ENCODE results near the gene NANOGP8.

The NANOGP8 gene

DNA sequence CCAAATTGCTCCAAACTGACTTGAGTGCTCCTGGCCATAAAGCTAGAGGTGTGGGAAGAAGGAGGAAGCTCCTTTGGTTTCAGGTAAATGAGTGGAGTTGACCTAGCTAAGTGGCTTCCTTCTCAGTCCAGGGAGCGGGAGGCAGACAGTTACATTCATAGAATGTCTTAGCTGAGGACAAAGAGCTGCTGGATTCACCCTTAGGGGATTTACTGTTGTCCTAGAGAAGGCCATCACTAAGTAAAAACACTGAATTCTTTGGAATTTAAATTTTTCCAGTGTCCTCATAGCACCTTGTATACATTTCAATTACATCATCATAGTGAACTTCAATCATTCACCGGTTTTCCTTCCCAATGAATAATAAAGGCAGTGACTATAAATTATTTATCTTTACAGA lies 27.3 kb upstream of the NANOGP8 start:
- POLR2A ChIA-PET (ENCODE audit: low non-redundant PET) = no interaction called here
- no peak for DNase-seq (ENCODE audit: low spot score)
- TF ChIP-seq, protein P1, sequence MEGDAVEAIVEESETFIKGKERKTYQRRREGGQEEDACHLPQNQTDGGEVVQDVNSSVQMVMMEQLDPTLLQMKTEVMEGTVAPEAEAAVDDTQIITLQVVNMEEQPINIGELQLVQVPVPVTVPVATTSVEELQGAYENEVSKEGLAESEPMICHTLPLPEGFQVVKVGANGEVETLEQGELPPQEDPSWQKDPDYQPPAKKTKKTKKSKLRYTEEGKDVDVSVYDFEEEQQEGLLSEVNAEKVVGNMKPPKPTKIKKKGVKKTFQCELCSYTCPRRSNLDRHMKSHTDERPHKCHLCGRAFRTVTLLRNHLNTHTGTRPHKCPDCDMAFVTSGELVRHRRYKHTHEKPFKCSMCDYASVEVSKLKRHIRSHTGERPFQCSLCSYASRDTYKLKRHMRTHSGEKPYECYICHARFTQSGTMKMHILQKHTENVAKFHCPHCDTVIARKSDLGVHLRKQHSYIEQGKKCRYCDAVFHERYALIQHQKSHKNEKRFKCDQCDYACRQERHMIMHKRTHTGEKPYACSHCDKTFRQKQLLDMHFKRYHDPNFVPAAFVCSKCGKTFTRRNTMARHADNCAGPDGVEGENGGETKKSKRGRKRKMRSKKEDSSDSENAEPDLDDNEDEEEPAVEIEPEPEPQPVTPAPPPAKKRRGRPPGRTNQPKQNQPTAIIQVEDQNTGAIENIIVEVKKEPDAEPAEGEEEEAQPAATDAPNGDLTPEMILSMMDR (conservative IDR thresholded peaks at IDR 0.05; ENCODE audit: low read depth) = no peak
- no peak overlapping the region for H3K27ac ChIP-seq
- CTCF ChIA-PET = no interaction called here

DNA sequence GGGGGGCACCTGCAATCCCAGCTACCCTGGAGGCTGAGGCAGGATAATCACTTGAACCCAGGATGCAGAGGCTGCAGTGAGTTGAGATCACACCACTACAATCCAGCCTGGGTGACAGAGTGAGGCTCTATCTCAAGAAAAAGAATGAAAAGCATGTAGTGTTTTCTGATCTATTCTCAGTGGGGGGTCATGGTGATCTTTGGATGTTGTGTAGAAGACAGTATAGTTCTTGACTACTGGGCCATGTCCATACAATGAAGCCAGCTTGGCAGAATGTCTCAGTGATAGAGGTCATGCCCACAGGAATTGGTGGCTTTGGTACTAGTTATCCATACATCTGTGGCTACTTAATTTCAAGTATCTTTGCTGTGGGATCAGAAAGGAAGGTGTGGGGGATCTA lies 26.8 kb upstream of the NANOGP8 start:
- no peak for DNase-seq (ENCODE audit: low spot score)
- CTCF ChIA-PET = no interaction called here
- POLR2A ChIA-PET (ENCODE audit: low non-redundant PET) = no interaction called here
- TF ChIP-seq, protein P1 (conservative IDR thresholded peaks at IDR 0.05; ENCODE audit: low read depth) = no peak
- no peak overlapping the region for H3K27ac ChIP-seq

DNA sequence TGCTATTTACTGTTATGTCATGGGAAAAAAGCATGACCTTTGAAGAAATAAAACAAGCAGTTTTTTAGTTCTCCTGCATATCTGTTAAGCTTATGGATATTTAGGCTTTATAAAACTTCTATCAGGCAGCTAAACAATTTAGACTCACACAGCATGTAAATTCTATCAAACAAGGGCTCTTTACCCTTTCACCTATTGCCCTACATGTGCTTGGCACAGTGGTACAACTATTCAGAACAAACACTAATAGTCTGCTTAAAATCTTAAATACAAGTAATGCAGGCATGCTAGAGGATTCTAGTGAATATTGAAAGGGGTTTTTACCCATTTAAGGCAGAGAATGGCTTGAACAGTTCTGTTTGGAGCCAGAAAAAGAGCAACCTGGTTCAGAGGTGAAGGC lies 23.4 kb upstream of the NANOGP8 start:
- ChIA-PET CTCF (no interaction called here), POLR2A (ENCODE audit: low non-redundant PET) (no interaction called here)
- no peak for DNase-seq (ENCODE audit: low spot score)
- no peak overlapping the region for H3K27ac ChIP-seq
- TF ChIP-seq, protein P1 (conservative IDR thresholded peaks at IDR 0.05; ENCODE audit: low read depth) = no peak

DNA sequence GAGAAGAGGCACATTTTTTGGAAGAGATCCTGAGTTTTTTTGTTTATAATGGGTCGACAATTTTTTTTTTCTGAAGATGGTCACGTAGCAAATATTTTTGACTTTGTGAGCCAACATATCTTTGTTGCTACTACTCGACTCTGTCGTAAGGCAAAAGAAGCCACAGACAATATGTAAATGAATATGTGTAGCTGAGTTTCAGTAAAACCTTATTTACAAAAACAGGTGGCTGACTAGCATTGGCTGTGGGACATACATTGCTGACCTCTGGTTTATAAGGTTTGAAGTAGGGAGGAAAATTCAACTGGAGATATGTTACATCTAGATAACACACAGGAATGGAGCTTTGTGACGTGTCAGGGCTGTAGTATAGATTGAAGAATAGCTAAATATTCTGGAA lies 22.5 kb upstream of the NANOGP8 start:
- ChIA-PET POLR2A (ENCODE audit: low non-redundant PET) (interaction anchor here (0.5 kb wide), 1 partner anchor 22 kb away, joined by 3 read pairs; no protein-coding TSS in a partner anchor), CTCF (interaction anchor here (0.6 kb wide), 1 partner anchor 1717 kb away, joined by 4 read pairs; no protein-coding TSS in a partner anchor)
- DNase-seq (ENCODE audit: low spot score) = no peak
- TF ChIP-seq, protein P1 (conservative IDR thresholded peaks at IDR 0.05; ENCODE audit: low read depth) = no peak
- H3K27ac ChIP-seq = no peak overlapping the region

DNA sequence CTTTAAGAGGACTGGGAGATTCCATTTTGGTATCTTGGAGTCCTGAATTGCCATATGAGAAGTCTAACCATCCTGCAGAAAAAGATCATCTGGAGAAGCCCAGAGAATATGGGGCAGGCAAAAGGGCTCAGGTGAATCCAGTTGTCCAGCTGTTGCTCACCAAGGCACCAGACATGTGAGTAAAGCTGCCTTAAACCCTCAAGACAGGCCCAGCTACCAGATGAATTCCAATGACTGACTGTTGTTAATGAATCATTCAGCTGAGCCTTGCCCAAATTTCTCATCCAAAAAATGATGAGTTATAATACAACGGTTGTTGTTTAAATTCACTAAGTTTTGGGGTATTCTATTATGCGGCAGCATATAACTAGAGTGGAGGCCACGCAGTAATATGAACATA lies 22.0 kb upstream of the NANOGP8 start:
- TF ChIP-seq, protein P1 (conservative IDR thresholded peaks at IDR 0.05; ENCODE audit: low read depth) = no peak
- CTCF ChIA-PET = interaction anchor here (0.6 kb wide), 1 partner anchor 1717 kb away, joined by 4 read pairs; no protein-coding TSS in a partner anchor
- no peak for DNase-seq (ENCODE audit: low spot score)
- POLR2A ChIA-PET (ENCODE audit: low non-redundant PET) = interaction anchor here (0.5 kb wide), 1 partner anchor 22 kb away, joined by 3 read pairs; no protein-coding TSS in a partner anchor
- H3K27ac ChIP-seq = no peak overlapping the region

DNA sequence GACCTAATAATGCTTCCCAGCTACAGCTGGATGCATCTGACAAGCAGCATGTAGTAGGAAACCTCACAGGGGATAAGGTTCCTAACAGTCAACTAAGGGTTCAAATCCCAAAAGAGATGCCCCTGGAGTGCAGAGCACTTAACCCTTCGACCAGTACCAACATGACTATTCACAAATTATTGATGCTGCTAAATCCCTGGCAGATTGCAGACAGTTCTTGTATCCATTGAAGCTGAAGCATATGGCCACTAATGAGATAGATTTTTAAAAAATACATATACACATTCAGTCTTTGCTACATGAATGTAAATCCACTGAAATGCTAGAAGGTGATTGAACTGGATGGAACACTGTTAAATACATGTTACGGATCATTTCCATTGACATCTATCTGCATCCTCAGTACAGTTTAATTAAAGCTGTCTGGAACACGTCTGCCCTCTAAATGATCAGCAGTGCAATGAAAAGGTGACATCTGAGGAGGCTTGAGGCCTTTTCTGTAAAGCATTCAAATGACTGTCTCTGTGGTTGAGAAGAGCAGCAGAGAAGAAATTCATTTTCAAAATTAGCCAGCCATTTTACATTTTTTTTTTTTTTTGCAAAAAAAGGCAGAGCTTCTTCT lies 19.5 kb upstream of the NANOGP8 start:
- CTCF ChIA-PET = interaction anchor here (0.6 kb wide), 2 partner anchors 26 to 1644 kb away, joined by 4 to 7 read pairs; no protein-coding TSS in a partner anchor
- no peak for DNase-seq (ENCODE audit: low spot score)
- POLR2A ChIA-PET (ENCODE audit: low non-redundant PET) = no interaction called here
- TF ChIP-seq, protein P1 (conservative IDR thresholded peaks at IDR 0.05; ENCODE audit: low read depth) = no peak
- no peak overlapping the region for H3K27ac ChIP-seq

Measured in RWPE1 (cell line).